Measurements from ENCODE around the gene PLPPR4. TPM values are rescaled to one million over a fixed set of nuclear protein-coding genes. Genes with fewer than 3 reads are reported as not detected.

The PLPPR4 gene
- total RNA-seq, 2 experiments from 2014 or later: not detected

DNA sequence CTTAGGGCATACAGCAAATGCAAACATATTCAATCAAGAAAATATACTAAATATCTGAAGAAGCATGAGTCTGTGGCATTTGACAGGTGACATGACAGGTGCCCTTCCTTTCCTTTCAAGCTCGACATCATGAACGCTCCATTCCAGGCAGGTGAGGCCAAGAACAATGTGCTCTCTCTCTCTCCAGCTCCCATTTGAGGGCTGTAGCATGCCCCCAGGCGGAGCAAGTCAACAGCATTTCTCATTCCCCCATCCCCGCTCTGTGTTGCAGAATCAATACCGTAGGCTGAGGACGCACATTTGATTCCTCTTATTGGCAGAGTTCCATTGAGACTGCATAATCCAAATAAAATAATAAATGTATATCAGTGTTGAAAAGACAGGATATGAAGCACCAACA lies 24.6 kb upstream of the PLPPR4 start:
- Mint-ChIP-seq H3K9me3 (no peaks in the 10 kb centered on the region), H3K27ac (no peak overlapping the region), H3K4me1 (ENCODE audit: low read depth) (no peaks in the 10 kb centered on the region), H3K36me3 (ENCODE audit: low read depth) (no peaks in the 10 kb centered on the region), H3K4me3 (no peak overlapping the region), H3K27me3 (peaks cover 6% of the 10 kb centered on the region)
- no peak for ATAC-seq (ENCODE audit: poor library complexity)
- H3K36me3 ChIP-seq (ENCODE audit: insufficient read depth, low read length): no peaks in the 10 kb centered on the region
- intact Hi-C loops (cut with DNase I, micrococcal nuclease): no loop called here
- no peaks in the 10 kb centered on the region for H3K9me3 ChIP-seq (ENCODE audit: control insufficient read depth in 1 of 2, insufficient read depth in 1 of 2, low read length in 2 of 2)
- H3K27me3 ChIP-seq (ENCODE audit: control insufficient read depth in 1 of 2, insufficient read depth in 2 of 2, low read length in 2 of 2): no peaks in the 10 kb centered on the region
- no peaks in the 10 kb centered on the region for H3K4me1 ChIP-seq (ENCODE audit: insufficient read depth, low read length)
- no peak for DNase-seq
- TF ChIP-seq, protein P1, sequence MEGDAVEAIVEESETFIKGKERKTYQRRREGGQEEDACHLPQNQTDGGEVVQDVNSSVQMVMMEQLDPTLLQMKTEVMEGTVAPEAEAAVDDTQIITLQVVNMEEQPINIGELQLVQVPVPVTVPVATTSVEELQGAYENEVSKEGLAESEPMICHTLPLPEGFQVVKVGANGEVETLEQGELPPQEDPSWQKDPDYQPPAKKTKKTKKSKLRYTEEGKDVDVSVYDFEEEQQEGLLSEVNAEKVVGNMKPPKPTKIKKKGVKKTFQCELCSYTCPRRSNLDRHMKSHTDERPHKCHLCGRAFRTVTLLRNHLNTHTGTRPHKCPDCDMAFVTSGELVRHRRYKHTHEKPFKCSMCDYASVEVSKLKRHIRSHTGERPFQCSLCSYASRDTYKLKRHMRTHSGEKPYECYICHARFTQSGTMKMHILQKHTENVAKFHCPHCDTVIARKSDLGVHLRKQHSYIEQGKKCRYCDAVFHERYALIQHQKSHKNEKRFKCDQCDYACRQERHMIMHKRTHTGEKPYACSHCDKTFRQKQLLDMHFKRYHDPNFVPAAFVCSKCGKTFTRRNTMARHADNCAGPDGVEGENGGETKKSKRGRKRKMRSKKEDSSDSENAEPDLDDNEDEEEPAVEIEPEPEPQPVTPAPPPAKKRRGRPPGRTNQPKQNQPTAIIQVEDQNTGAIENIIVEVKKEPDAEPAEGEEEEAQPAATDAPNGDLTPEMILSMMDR (IDR thresholded peaks at IDR 0.05): no peak
- H3K27ac ChIP-seq (ENCODE audit: low read depth in 1 of 2, low read length in 2 of 2): no peak overlapping the region
- ChIA-PET CTCF (no interaction called here), POLR2A (no interaction called here)
- H3K4me3 ChIP-seq (ENCODE audit: low read length): no peak overlapping the region

DNA sequence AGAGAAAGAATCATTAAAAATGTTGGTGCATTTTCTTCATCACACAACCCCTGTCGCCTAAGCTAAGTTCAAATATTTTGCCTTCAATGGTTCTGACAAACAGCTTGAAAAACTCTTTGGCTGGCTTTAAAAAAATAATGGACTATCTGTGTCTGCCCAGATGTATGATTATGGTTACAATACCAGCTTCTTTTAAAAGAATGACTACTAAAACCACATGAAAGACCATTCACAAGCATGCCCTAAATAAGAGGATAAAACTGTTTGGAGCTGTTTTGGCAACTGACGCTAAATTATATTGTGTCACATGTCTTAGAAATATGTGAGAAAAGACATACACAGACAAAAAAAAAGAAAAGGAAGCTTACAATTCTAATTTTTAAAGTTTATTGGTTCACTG lies 23.7 kb upstream of the PLPPR4 start:
- no peak overlapping the region for H3K4me3 Mint-ChIP-seq
- H3K4me1 Mint-ChIP-seq (ENCODE audit: low read depth): no peaks in the 10 kb centered on the region
- intact Hi-C loops (cut with DNase I, micrococcal nuclease): no loop called here
- H3K27me3 Mint-ChIP-seq: peaks cover 6% of the 10 kb centered on the region
- Histone ChIP-seq H3K27ac (ENCODE audit: low read depth in 1 of 2, low read length in 2 of 2) (no peak overlapping the region), H3K4me1 (ENCODE audit: insufficient read depth, low read length) (no peaks in the 10 kb centered on the region), H3K4me3 (ENCODE audit: low read length) (no peak overlapping the region), H3K9me3 (ENCODE audit: control insufficient read depth in 1 of 2, insufficient read depth in 1 of 2, low read length in 2 of 2) (peaks cover 0 to under 1% of the 10 kb centered on the region in 2 experiments), H3K27me3 (ENCODE audit: control insufficient read depth in 1 of 2, insufficient read depth in 2 of 2, low read length in 2 of 2) (no peaks in the 10 kb centered on the region), H3K36me3 (ENCODE audit: insufficient read depth, low read length) (no peaks in the 10 kb centered on the region)
- peaks cover 7% of the 10 kb centered on the region for H3K9me3 Mint-ChIP-seq
- no peak for ATAC-seq (ENCODE audit: poor library complexity)
- H3K27ac Mint-ChIP-seq: no peak overlapping the region
- TF ChIP-seq, protein P1 (IDR thresholded peaks at IDR 0.05): no peak
- no peak for DNase-seq
- no peaks in the 10 kb centered on the region for H3K36me3 Mint-ChIP-seq (ENCODE audit: low read depth)
- ChIA-PET POLR2A (no interaction called here), CTCF (no interaction called here)

DNA sequence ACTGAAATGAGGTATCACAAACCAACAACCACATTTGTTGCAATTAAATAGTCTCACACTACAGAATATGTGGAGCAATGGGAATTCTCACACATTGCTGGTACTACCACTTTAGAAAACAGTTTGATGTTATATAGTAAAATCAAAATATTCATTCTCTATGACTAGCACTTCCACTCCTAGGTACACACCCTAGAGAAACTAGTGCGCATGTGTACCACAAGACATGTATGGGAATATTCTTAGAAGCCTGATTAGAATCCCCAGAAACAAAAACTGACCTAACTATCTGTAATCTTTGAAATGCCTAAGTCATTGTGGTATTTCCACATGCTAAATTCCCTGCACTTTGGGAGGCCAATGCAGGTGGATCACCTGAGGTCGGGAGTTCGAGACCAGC lies 18.1 kb upstream of the PLPPR4 start:
- Histone ChIP-seq H3K27me3 (ENCODE audit: control insufficient read depth in 1 of 2, insufficient read depth in 2 of 2, low read length in 2 of 2) (no peaks in the 10 kb centered on the region), H3K36me3 (ENCODE audit: insufficient read depth, low read length) (no peaks in the 10 kb centered on the region), H3K27ac (ENCODE audit: low read depth in 1 of 2, low read length in 2 of 2) (no peak overlapping the region), H3K9me3 (ENCODE audit: control insufficient read depth in 1 of 2, insufficient read depth in 1 of 2, low read length in 2 of 2) (peaks cover 0 to 4% of the 10 kb centered on the region in 2 experiments), H3K4me3 (ENCODE audit: low read length) (no peak overlapping the region), H3K4me1 (ENCODE audit: insufficient read depth, low read length) (no peaks in the 10 kb centered on the region)
- no peaks in the 10 kb centered on the region for H3K36me3 Mint-ChIP-seq (ENCODE audit: low read depth)
- no peak overlapping the region for H3K27ac Mint-ChIP-seq
- H3K4me3 Mint-ChIP-seq: no peak overlapping the region
- CTCF ChIA-PET: no interaction called here
- intact Hi-C loops (cut with DNase I, micrococcal nuclease): no loop called here
- POLR2A ChIA-PET: no interaction called here
- TF ChIP-seq, protein P1 (IDR thresholded peaks at IDR 0.05): no peak
- peaks cover 7% of the 10 kb centered on the region for H3K9me3 Mint-ChIP-seq
- DNase-seq (no peak), ATAC-seq (ENCODE audit: poor library complexity) (no peak)
- peaks cover 10% of the 10 kb centered on the region for H3K27me3 Mint-ChIP-seq
- no peaks in the 10 kb centered on the region for H3K4me1 Mint-ChIP-seq (ENCODE audit: low read depth)

All from CD4-positive, alpha-beta T cell (primary cell).